Right renal cortex interstitium (tissue), 3 donors: ENCODE measurements around the gene SCARF2. TPM values are rescaled to one million over a fixed set of nuclear protein-coding genes. Genes with fewer than 3 reads are reported as not detected.
"Not testable (repeated sequence)": the region's sequence is repeated elsewhere in the genome, so short reads cannot be mapped to it uniquely, and the experiment has no call there.

Source experiments
- DNase-seq, 3 donors: peaks; one replicate each; pipeline ENCODE4 v3.0.0-alpha.2; 2013; ENCODE audit warnings: low read depth in 3 of 3, low spot score in 2 of 3
- polyA plus RNA-seq, 3 donors: library from polyadenylated mRNA; unstranded; fragments of 120-200 nt; gene quantifications; one replicate each; pipeline ENCODE4 v1.2.1, GENCODE V29; 2013; ENCODE audit not compliant: insufficient read length in 3 of 3

SCARF2 gene
- 10 to 100 TPM; 13.7 to 16.8 (median 14.6) TPM for polyA plus RNA-seq

GRCh38 chr22:20437613-20438426 is at the start of gene SCARF2:
Gene SCARF2, minus strand, starts transcription at chr22:20437825. Its CDS starts 71 bp downstream, at chr22:20437754.
- DNase-seq = peak in 1 of 3 donors; percentile 61

- no peak for DNase-seq
Observed at GRCh38 chr22:20486229-20486628, 48.6 kb upstream of the SCARF2 start.

- DNase-seq = no peak
Observed at GRCh38 chr22:20484948-20485683, 47.5 kb upstream of the SCARF2 start.

GRCh38 chr22:20483771-20484170 is 46.1 kb upstream of the SCARF2 start:
- DNase-seq = no peak

GRCh38 chr22:20483143-20483506 is 45.5 kb upstream of the SCARF2 start:
- DNase-seq = not testable (repeated sequence)

GRCh38 chr22:20479612-20480196 is 42.1 kb upstream of the SCARF2 start:
- no peak for DNase-seq

- DNase-seq = not testable (repeated sequence)
Observed at GRCh38 chr22:20478059-20478458, 40.4 kb upstream of the SCARF2 start.

- DNase-seq = not testable (repeated sequence)
Observed at GRCh38 chr22:20475569-20475968, 37.9 kb upstream of the SCARF2 start.

GRCh38 chr22:20475115-20475436 is 37.5 kb upstream of the SCARF2 start:
- no peak for DNase-seq

- no peak for DNase-seq
Observed at GRCh38 chr22:20472629-20473442, 35.2 kb upstream of the SCARF2 start.

- DNase-seq = no peak
Observed at GRCh38 chr22:20471126-20471833, 33.7 kb upstream of the SCARF2 start.

GRCh38 chr22:20470525-20470924 is 32.9 kb upstream of the SCARF2 start:
- not testable (repeated sequence) for DNase-seq

GRCh38 chr22:20469110-20469868 is 31.7 kb upstream of the SCARF2 start:
- no peak for DNase-seq

- no peak for DNase-seq
Observed at GRCh38 chr22:20466659-20467379, 29.2 kb upstream of the SCARF2 start.

GRCh38 chr22:20465759-20466077 is 28.1 kb upstream of the SCARF2 start:
- no peak for DNase-seq

GRCh38 chr22:20464912-20465758 is 27.5 kb upstream of the SCARF2 start:
- DNase-seq = no peak

GRCh38 chr22:20464096-20464614 is 26.5 kb upstream of the SCARF2 start:
- no peak for DNase-seq
